Stimulated activated CD4-positive, alpha-beta T cell treated with anti-CD3 and anti-CD28 coated beads, Interleukin-4, amount 100 ng/mL, for 24 hours (primary cell): ENCODE results near the gene TNS1.

Source experiments
- DNase-seq: peaks from one replicate; pipeline ENCODE4 v3.0.0-alpha.2; 2020

TNS1 gene

DNA sequence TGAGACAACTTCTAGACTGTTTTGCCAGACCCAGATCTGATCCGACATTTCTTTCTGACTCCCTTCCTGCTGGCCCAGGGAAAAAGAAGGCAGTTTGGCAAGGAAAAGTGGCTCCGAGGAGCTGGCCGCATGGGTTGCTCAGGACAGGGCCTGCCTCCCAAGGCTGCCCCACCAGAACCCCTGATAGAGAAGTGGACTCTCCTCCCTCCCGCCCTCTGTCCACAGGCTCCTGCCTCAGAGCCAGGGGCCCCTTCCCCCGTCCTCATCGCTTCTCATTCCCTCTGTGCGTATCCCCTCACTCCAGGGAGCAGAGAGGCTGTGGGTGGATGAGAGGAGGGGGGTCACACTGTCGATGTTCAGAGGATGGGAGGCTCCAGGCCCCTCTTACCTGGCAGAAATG is 110.2 kb downstream of the TNS1 start:
- no peak for DNase-seq

DNA sequence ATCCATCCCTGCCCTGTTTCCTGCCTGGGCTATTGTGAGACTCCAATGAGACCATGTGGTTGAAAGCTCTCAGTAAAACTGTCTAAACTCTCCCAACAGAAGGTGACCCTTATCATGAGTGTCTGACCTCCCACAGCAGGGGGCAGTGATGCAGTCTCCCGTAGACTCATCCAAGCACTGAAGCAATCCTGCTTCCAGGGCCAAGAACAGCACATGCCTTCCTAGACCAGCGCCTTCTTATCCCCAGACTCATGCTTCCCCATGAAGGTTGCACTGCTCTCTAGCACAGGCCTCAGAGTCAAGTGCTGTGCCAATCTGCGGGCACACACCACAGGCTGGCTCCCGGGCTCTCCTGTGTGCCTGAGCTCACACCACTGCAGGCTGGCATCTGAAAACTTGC is 112.3 kb downstream of the TNS1 start:
- no peak for DNase-seq

DNA sequence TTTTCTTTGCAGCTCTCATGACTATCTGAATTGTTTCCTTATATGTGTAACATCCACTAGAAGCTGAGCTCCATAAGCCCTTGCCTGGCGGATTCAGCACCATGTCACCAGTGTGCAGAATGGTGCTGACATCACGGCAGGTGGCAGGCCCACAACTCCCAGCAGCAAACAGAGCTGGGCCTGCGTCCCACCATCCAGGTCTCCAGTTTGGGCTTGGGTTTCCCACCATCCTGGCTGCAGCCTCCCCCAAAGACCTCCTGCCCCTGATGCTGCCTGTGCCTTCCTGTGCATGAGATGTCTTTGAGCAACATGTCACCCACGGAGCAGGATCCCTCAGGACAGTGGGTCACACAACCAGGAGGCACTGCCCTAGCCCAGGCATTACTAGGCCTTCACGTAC is 113.1 kb downstream of the TNS1 start:
- DNase-seq = no peak

DNA sequence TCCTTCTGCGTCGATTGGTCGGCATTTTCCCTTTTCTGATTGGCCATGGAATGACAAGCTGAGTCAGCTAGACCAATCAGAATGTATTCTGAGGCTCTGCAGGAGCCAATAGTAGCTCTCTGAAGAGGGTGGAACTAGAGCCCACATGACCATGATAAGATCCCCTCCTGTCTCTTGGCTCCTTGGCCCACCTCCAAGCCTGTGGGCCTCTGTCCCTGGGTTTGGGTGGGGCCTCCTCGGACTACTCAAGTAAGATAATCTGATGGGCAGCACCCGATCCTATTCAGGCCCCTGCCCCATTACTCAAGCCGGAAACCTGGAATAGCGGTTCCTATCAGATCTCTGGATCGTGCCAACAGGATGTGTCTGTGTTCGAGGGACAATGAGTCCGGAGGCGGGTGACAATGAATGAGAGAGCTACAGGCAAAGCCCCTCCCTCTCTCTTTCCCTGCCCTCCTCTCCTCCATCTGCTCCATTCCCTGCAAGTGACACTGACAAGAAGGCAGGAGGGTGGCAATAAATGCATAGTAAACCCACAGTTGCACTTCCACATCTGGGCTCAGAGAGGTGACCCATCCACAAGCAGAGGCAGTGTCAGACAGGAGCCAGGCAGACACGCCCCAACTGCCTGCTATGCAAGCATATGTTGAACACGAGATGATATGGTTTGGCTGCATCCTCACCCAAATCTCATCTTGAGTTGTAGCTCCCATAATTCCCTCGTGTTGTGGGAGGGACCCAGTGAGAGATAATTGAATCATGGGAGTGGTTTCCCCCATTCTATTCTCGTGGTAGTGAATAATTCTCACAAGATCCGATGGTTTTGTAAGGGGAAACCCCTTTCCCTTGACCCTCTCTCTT is 114.7 kb downstream of the TNS1 start:
- DNase-seq = no peak

DNA sequence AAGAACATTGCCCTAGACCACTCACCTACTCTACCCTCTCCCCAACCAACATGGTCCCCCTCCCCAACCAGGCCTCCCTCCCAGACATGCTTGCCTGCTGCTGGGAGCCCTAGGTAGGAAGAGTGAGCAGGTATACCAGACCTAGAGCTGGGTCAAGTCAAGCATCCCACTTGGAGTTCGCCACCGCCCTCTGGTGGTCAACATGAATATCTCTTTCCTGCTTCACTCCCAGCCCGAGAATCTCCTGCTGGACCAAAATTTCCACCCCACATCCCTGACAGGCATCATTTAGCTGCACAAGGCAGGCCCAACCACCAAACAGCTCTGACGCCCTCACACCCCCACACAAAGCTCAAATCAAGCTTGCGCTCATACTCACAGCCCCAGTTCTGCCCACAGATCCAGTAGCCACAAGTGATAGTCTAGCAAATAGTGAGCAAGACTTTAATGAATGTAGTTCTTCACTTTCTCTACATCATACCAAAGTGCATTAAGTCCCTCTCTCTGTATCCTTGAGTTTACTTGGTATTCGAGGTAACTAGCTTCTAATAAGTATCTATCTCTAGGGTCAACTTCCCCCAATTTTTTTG is 116.0 kb downstream of the TNS1 start:
- peak; percentile 64 for DNase-seq

DNA sequence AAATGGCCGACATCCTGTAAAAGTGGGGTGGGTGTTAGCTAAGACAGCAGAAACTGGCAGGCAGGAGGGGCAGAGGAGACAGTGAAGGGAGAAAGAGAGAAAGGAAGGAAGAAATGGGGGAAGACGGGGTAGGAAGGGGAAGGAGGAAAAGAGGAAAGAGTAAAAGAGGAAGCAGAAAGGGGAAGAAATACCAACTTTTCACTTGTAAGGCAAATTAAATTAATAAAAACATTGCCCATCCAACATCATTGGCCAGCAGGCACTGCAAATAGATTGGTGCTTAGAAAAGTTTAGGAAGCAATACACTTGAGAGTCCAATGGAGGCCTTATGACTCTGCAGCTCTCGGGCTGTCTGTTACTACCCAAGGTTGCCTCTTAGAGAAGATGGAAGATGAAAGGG is 116.7 kb downstream of the TNS1 start:
- DNase-seq = no peak

DNA sequence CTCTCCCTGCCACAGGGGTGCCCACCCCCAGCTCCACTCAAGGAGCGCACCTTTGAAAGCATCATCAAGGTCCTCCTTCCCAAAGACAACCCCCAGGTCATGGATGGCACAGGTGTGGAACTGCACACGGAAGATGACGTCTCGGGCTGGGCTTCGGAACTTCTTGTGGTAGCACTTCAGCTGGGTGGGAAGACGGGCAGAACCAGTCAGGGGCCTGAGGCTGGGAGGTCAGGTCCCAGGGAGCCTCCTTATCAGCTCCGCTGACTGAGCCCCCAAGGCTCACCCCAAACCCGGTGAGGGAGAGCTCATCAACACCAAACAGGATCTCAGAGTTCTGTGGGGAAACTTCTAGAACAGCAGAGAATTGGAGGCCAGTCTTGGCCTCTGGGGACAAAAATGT is 117.8 kb downstream of the TNS1 start:
- no peak for DNase-seq

DNA sequence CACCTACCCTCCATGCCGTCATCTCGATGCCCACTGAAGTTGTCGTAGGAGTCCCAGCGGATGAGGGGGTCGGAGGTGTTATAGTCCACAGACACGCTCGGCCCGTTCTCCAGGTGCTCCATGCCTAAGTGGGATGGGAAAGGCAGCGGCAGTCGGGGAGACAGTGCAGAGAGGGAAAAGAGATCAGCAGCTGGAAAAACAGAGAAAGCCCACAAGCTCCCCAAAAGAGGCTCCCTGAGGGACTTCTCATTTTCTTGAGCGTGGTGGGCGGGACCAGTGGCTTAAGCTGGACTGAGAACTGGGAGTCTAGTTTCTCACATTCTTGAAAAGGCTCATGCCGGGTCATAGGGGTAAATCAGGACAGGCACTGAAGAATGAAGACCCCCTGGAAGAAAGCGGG is 121.9 kb downstream of the TNS1 start:
- no peak for DNase-seq

DNA sequence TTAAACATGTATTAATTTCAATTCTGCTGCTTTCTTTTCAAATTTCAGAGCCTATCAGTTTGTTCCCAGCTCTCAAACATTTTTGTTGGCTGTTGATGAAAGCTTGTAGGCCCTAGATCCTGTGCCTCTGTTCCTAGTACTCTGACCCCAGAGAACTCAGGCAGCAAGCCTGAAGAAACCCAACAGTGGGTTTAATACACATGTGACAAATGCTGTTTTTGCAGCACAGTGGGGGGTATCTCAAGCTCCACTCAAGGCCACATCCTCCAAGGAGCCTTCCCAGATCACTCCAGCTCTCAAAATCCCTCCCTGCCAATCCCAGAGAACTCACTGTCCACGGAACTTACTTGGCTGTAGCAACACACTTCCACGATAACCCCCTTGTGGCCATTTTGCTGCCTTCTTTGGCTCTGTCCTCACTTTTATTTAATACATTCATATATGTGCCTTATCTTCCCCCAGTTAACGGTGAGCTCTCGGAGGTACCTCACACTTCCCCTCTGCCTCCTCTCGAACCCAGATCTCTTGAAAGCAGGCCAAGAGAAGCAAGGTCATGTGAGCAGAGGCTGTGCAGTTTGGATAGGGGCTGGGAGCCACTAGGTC is 122.4 kb downstream of the TNS1 start:
- DNase-seq = no peak

DNA sequence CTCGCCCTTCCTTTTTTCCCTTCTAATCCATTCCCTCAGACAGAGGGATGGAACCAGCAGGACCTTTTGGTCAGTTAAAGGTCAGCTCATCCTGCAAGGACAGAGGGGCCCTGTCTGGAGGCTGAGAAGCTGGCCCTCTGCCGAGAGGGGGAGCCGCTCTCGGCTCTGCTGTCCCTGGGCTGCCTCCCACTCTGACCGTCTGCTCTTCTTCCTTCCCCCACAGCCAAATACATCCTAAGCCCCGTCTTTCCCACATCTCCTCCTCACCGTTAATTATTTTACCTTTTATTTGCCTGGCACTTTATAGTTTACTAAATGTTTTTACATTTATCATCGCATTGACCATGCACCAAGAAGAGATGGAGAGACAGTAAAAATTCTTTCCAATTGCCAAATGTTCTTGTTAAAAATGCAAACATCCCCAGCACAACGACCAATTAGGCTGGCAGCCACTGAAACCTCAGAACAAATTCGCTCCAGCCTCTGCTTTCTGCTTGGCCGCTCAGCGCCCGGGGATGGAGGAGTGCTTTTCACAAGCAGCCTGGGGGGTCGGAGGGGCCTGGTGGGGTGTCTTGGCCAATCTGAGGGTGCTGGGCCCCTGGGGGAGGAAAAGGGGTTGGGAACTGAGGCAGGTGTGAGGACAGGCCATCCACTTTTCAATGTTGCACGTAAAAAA is 123.7 kb downstream of the TNS1 start:
- no peak for DNase-seq

DNA sequence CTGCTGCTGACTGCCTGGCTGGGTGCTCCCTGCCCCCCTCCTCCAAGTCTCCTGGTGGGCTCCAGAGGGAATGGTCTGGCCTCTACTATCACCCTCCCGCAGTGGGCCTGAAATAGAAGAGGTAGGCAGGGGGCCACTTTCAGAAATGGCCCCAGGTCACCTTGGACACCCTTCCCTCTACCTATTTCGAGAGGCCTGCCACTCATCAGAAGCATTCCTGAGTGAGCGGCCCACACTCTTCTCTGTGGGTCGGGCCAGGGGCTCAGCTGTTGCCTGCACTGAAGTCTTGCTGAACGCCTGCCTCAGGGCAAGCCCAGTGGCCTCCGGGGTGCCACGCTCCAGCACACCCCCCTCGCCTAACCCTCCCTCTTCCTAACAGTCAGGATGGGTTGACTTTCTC is 124.9 kb downstream of the TNS1 start:
- DNase-seq = no peak

DNA sequence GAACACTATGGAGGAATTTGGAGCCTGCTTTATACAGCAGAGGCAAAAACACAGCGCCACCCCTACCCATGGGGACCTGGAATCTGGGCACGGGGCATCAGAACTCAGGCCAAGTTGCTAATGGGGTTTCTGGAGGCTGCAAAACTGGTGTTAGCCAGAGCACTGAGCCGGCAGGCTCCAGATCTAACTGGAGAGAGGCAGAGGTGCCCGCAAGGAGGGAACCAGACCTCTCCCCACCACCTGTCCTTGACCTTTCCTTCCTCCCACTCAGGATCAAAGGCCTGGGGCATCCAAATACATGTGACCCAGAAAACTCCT is 126.6 kb downstream of the TNS1 start:
- no peak for DNase-seq

DNA sequence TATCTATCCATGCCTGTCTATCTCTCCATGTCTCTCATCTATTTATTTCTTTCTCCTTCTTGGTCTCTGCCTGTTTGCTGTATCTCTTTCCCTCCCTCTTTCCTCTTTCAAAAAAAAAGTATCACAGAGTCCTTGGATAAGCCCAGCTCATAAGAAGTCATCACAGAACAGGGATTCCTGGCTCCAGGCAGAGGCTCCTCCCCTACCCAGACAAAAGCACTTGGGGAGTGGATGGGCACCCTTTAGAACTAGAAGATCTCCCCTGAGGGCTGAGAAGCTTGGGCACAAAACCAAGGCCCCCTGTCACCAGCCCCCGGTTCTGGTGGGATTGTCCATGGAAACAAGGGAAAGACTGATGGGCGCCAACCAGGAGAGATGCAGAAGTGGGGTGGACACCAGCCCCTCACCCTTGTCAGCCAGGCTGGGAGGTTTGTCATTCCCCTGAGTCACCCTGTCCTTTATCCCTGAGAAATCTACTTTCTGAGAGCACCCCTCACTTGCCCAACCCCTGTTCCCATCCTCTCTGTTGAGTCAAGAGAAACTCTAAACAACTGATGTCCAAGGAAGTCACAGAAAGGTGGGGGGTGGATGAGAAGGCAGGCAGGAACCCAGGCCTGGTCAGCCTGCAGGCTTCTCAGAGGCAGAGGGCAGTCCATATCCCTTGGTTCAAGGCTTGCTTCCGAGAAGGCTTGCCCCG is 127.1 kb downstream of the TNS1 start:
- no peak for DNase-seq

DNA sequence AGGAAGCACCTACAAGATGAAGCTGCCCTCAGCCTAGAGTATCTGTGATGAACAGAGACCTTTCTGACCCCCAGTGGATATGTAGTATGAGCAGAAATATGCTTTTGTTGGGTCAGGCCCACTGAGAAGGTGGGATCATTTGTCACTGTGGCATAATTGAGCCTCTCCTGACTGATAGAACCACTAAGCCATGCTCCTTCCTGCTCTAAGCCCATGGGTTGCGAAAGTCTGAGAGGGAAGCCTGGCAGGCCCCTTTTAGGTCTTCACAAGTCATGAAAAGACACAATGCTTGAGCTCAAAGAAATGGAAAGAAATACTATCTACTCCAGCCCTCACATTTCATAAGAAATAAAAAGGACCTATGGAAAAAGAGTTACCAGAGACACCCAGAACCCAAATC is 127.7 kb downstream of the TNS1 start:
- DNase-seq = no peak

DNA sequence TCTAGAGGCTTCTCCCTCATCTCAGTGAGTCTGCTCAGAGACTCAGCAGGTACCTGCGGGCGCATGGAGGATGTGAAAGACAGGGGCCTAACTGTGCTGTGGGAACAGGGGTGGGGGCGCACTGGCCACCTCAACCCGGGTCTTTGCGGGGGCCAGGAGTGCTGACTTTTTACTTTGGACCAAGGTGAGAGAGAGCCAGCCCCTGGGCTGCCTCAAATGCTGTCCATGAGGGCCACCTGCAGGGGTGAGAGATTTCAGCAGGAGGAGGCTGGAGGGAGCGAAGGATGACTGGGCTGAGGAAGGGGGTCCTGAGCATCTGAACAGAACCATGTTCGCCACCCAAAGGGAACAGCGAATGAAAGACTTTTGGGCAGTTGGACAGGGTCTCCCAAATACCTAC is 129.4 kb downstream of the TNS1 start:
- DNase-seq = no peak

DNA sequence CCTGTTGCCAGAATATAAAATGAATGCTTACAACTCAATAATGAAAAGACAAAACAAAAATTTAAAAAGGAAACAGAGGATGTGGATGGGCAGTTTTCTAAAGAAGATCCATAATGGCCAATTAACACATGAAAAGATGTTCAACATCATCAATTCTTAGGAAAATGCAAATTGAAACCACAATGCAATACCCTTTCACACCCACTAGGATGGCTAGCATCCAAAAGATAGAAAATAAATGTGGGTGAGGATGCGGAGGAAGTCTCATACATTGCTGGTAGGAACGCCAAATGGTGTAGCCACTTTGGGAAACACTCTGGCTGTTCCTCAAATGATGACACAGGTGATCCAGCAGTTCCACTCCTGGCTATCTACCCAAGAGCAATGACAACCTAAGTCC is 130.5 kb downstream of the TNS1 start:
- no peak for DNase-seq

DNA sequence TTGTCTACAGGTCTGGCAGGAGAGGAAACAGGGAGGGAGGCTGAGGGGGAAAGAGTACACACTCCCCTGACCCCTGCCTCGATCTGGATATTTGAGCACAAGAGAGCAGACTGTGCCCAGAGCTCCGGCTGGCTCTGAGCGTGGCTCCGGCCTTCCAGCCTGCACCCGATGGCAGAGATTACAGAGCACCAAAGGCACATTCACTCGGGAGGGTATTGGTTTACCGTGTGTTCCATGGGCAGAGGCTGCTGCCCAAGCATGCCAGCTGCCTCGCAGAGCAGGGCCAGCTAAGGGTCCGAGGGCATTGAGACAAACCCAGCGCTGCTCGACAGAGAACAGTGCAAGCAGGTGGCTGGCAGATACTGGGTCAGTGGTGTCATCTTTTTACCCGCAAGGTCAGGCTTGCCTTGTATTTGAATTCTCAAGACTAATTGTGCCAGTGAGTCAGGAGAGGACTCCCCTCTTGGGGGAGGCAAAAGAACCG is 132.2 kb downstream of the TNS1 start:
- no peak for DNase-seq

DNA sequence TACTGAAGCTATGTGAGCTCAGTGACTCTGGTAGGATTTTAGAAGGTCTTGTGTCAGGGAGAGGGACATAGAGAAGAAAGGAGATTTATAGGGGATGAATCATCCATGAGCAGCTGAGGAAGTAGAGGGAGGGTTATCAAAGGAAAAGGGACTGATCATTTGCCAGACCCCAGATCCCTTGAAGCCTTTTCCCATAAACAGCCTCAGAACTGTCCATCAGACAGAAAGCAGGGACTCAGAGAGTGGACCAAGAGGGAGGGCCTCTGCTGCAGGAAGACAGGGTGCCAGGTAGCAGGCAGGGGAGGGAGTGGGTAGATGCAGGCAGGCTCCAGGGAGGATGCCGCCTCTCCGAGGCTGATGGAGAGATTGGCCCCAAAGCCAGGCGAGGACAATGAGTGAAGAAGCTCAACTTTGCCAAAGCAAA is 133.9 kb downstream of the TNS1 start:
- DNase-seq = no peak

DNA sequence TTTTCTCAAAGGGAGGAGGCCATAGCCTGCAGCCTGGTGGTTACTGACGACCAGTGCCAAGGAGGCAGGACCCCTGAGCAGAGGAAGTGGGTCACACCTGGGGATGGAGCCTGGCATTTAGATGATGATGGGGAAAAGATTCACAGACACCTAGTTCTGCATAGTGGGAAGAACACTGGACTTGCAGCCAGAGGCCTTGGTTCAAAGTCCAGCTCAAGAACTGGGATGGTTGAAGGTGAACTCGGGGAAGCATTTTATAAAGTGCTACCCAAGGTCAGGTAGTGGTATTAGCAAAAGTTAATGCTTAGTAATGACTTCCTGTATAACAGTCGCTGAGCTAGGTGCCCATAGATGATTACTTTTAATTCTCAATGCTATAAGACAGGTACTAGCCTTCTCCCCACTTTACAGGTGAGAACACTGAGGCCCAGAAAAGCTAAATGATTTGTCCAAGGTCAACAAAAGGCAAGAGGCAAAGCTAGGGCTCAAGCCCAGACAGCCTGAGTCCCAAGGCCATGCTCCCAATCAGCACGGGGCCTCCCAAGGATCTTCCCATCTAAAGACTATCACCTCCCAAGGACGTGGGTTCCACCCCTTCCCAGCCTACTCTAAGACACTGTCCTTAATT is 134.4 kb downstream of the TNS1 start:
- no peak for DNase-seq

DNA sequence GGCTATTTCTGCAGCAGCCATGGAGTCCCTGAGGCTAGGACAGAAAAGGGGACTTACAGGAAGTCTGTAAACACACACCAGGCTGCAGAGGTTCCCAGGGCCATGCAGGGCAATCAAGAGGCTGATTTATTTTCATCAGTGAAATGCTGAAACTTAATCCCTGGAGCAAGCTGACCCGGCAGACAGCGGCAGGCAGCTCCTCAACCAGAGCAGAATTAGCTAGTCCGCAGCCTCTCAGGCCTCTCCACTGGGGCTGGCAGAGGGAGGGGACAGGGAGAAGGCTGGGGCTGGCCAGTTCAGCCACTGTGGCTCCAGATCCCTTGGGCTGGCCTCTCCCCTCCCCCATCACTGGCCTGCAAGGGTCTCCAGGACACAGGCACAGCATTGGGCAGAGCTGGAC is 136.3 kb downstream of the TNS1 start:
- DNase-seq = no peak

DNA sequence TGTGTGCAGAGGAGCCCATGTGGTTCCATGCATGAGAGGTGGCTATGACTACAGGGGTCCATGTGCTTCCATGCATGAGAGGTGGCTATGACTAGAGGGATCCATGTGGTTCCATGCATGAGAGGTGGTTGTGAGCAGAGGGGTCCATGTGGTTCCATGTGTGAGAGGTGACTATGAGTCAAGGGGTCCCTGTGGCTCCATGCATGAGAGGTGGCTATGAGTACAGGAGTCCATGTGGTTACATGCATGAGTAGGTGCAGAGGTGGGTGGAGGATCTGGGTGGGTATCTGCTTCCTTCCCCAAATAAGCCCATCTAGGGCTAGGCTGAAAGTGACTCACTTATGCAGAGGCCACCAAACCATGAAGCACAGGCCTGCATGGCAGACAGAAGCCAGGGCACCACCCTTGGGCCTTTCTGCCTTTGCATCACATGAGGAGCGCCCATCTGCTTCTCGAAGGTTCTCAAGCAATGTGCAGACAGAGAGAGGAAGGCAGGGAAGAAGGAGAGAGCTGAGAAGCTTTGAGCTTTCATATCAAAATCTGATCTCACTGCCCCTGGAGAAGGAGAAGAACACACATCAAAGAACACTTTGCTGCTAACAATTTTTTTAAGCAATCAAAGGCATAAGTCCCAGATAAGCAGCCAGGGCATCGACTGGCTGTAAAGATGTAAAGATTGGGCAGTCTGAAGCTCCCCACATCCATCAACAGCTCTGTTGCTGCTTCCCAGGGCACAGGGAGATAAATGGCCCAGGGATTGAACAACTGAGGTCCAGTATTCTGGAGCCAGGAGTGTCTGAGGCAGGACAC is 137.6 kb downstream of the TNS1 start:
- no peak for DNase-seq

DNA sequence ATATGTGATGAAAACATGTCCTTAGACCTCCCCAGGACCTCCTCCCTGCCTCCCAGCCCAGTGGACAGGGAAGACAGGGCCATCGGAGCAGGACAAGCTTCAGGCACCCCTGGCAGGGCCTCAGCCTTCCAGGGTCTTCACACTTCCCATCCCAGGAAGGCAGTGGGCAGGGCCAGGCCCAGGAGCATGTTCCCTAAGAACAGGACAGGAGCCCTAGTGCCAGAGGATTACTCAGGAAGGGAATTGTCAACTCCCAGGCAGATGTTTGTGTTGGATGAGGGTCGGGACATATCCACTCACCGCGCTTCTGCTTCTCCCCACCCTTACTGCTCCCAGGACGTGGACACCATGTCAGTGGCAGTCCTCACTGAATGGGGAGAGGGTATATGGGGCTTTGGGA is 138.9 kb downstream of the TNS1 start:
- no peak for DNase-seq
